Activated T-helper 1 cell treated with anti-CD3 and anti-CD28 coated beads, Interleukin-12 subunit alpha, Interleukin-12 subunit beta, Interleukin-2, Interleukin-4 antibody, amounts not matched to agents 30 ng/mL and 10 ng/mL and 1 ng/mL, durations not matched to agents 14 hours and 24 hours and 36 hours (primary cell): Measurements from ENCODE around the gene CNGB1. TPM values are rescaled to one million over a fixed set of nuclear protein-coding genes. Genes with fewer than 3 reads are reported as not detected.
A peak's percentile ranks its signal among the peaks of the same experiment; 100 is the strongest.

Source experiments
- DNase-seq: peaks from one replicate; pipeline ENCODE4 v3.0.0; 2021; ENCODE audit warnings: low spot score
- H3K27ac Mint-ChIP-seq: one replicate; pipeline ENCODE4 v1.8.0; 2021; ENCODE audit warnings: mild to moderate bottlenecking, mixed read lengths
- H3K27me3 Mint-ChIP-seq: one replicate; pipeline ENCODE4 v1.8.0; 2022; ENCODE audit warnings: mild to moderate bottlenecking, moderate library complexity, mixed read lengths; ENCODE audit not compliant: insufficient read depth
- H3K36me3 Mint-ChIP-seq: one replicate; pipeline ENCODE4 v1.8.0; 2021; ENCODE audit warnings: low read depth, mixed read lengths
- H3K4me1 Mint-ChIP-seq: one replicate; pipeline ENCODE4 v1.8.0; 2021; ENCODE audit warnings: low read depth, mixed read lengths
- H3K4me3 Mint-ChIP-seq: one replicate; pipeline ENCODE4 v1.8.0; 2021; ENCODE audit warnings: mild to moderate bottlenecking, moderate library complexity, mixed read lengths
- H3K9me3 Mint-ChIP-seq: one replicate; pipeline ENCODE4 v1.8.0; 2021; ENCODE audit warnings: mixed read lengths
- intact Hi-C: fragments of 100-400 bp; cut with micrococcal nuclease; formaldehyde crosslinking; loops from one replicate; pipeline ENCODE4 v1.15.1; 2024
- total RNA-seq: library from RNA; stranded (reverse); gene quantifications from 2 replicates; pipeline ENCODE4 v1.2.3, GENCODE V29; 2022

CNGB1 gene
- total RNA-seq, 1 donor from 2014 or later, result not detected

DNA sequence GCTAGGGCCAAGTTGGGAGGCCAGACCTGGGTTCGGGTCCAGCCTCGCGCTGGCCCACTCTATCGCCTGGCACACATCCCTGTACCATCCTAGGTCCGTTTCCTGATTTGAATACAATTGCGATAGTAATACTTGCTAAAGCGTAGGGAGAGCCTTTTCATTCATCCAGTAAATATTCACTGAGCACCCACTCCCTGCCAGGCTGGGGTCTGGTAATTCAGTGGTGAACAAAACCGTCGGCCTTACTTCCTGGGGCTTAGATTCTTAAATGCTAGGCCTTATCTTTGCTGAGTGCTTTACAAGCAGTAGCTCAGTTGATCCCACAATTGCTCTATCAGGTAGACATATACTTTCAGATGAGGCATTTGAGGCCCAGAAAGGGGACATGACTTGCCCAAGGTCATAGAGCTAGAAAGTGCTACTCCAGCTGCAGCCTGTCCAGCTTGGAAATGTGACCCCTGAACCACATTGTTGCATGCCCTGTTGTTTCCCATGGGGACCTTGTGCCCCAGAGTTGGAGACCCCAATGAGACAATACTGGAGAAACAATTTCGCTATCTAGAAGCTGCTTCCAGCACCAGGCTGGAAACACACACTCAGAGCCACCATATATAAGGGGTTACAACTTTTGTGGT is 31.0 kb upstream of the CNGB1 start:
- Mint-ChIP-seq H3K36me3 (peaks cover 34% of the 10 kb centered on the region), H3K4me1 (peaks cover 45% of the 10 kb centered on the region), H3K27me3 (no peaks in the 10 kb centered on the region), H3K27ac (no peak overlapping the region), H3K4me3 (peak overlapping the region; percentile 91), H3K9me3 (no peaks in the 10 kb centered on the region)
- intact Hi-C loops, result loop anchor here (1.0 to 10.0 kb wide), 8 partner anchors 17 to 540 kb away; partner anchors contain the start of genes CFAP20, GINS3, MMP15 and POLR2C
- no peak for DNase-seq

DNA sequence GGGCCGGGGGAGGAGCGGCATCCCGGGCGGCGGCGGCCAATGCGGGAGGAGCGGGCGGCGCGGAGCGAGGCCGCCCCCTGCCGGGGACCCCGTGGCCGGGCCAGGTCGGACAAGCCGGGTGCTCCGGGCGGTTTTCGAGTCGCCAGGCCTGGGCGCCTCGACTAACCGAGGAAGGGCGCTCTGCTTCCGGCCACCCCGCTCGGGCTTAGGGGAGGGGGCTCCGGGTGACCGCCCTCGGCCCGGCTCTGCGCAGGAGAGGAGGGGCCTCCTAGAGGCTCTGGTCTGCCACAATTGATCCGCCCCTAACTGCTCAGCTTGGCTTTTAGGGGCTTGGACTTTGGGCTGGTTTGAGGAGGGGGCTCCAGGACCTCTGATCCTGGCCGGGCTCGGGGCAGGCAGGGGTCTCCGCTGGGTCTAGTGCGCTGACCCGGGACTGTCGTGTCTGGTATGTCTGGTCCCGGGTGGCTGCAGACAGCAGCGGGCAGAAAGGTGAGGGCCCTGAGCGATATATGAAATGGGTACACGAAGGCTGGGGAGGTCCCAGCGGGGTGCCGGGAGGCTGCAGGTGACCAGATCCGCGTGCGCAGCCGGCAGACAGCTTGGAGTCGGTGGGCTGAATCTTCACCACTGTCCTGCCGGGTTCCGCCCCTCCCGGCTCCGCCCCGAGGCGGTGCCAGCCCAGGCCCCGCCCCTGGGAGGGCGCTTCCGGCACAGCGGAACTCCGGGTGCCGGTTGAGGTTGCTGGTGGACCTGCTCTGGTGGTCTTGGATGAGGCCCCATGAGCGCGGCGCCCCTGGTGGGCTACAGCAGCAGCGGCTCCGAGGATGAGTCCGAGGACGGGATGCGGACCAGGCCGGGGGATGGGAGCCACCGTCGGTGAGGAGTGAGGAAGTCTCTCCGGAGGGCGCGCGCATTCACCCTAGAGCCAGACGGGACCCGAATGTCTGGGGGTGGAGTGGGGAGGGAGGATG is 30.1 kb upstream of the CNGB1 start, which contains the start of gene USB1:
Gene USB1 (plus strand): TSS at position 702 of the 971 bp plus-strand sequence. CDS start 77 bp downstream, at position 779.
- Mint-ChIP-seq H3K4me1 (peaks cover 45% of the 10 kb centered on the region), H3K27me3 (no peaks in the 10 kb centered on the region), H3K4me3 (peak within 1 kb of the TSS; percentile 91), H3K9me3 (no peaks in the 10 kb centered on the region), H3K36me3 (peaks cover 28% of the 10 kb centered on the region), H3K27ac (peak within 1 kb of the TSS; percentile 91)
- intact Hi-C loops, result loop anchor here (1.0 to 10.0 kb wide), 9 partner anchors 16 to 539 kb away; partner anchors contain the start of genes CFAP20, GINS3, KATNB1 and MMP15
- peak; percentile 83 for DNase-seq

DNA sequence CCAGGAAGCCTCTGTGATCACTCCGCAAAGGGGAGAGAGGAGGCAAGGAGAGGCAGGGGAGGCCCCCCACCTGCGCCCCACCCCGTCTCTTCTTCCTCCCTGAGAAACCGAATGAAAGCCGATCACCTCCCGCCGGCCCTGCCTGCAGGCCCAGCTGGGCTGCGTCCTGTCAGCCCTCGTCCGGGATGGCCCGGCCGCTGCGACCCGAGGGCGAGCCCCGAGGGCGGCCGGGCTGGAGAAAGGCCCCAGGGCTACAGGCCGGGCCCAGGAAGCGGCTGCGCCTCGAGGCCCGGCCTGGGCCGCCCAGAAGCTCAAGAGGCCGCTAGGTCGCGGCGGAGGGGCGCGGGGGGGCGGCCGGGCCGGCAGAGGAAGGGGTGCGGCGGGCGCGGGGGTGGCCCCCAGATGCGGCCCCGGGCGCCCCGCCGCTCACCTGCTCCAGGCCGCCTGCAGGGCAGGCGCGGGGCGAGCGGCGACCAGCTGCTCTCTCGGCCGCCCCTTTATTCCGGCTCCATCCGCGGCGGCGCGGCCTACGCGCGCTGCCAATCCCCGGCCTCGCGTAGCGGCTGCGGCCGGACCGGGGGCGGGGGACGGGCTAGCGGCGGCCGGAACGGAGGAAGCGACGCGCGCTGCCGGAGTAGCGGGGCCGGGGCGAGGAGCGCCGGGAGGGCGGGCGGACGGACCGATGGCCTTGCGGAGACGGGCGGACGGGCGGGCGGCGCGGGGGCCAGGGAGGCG is 29.2 kb upstream of the CNGB1 start, which contains the start of gene ZNF319:
Gene ZNF319 (minus strand): TSS at position 702 of the 735 bp plus-strand sequence. CDS start 2,407 bp downstream, outside the sequence.
- intact Hi-C loops, result loop anchor here (1.0 to 10.0 kb wide), 7 partner anchors 197 to 538 kb away; partner anchors contain the start of genes CSNK2A2, GINS3, KATNB1 and POLR2C
- Mint-ChIP-seq H3K4me1 (peaks cover 45% of the 10 kb centered on the region), H3K36me3 (peaks cover 26% of the 10 kb centered on the region), H3K4me3 (peak within 1 kb of the TSS; percentile 91), H3K27me3 (no peaks in the 10 kb centered on the region), H3K9me3 (no peaks in the 10 kb centered on the region), H3K27ac (peak within 1 kb of the TSS; percentile 91)
- DNase-seq, result no peak

DNA sequence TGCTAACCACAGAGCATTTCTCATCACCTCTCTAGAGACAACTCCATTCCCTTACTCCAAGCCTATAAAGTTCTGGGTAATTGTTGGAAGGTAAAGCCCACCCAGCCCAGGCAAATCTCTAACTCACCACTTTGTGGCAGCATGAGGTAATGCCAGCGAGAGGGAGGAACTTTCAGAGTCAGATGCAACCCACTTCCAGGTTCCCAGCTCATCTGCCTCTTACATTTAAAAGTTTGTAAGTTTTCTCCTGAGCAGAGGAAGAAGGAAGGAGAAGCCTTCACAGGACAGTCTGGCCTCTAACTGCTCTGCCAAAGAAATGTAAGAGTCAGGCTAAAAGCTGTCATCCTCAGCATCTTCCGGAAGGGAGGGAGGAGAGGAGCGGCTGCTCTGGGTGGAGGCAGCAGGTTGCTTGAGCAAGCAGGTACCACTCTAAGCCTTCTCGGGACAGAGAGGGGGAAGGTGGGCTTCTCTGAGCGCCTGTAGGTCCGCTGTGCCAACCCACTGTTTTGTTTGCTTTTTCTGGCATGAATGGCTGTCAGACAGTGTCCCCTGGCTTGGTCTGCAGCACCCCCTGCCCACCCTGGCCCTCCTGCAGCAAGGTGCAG is 28.5 kb upstream of the CNGB1 start:
- no peaks in the 10 kb centered on the region for H3K9me3 Mint-ChIP-seq
- no peaks in the 10 kb centered on the region for H3K27me3 Mint-ChIP-seq
- peak; percentile 25 for DNase-seq
- peak overlapping the region; percentile 82 for H3K4me3 Mint-ChIP-seq
- intact Hi-C loops, result loop anchor here (1.0 to 5.0 kb wide), 3 partner anchors 198 to 422 kb away; partner anchors contain the start of gene CSNK2A2
- H3K4me1 Mint-ChIP-seq, result peaks cover 51% of the 10 kb centered on the region
- H3K27ac Mint-ChIP-seq, result peak overlapping the region; percentile 65
- H3K36me3 Mint-ChIP-seq, result peaks cover 25% of the 10 kb centered on the region

DNA sequence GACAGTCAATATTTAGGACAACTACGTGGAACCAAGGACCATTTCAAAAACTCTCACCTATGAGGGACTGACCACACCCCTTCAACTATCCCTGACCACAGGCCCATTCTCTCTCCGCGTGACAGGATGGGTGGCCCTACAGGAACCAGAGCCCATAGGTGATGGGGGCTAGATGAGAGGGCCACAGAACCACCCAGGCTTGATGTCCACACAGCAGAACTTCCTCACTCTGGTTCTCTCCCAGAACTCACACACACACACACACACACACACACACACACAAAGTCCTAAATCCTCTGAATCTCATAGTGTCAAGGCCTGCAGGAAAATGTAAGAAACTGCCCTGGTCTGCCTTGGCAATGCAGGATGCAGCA is 28.1 kb upstream of the CNGB1 start:
- intact Hi-C loops, result loop anchor here (1.0 to 5.0 kb wide), 3 partner anchors 198 to 422 kb away; partner anchors contain the start of gene CSNK2A2
- H3K9me3 Mint-ChIP-seq, result no peaks in the 10 kb centered on the region
- H3K27ac Mint-ChIP-seq, result peak overlapping the region; percentile 65
- no peaks in the 10 kb centered on the region for H3K27me3 Mint-ChIP-seq
- H3K4me3 Mint-ChIP-seq, result peak overlapping the region; percentile 82
- peaks cover 24% of the 10 kb centered on the region for H3K36me3 Mint-ChIP-seq
- H3K4me1 Mint-ChIP-seq, result peaks cover 52% of the 10 kb centered on the region
- no peak for DNase-seq

DNA sequence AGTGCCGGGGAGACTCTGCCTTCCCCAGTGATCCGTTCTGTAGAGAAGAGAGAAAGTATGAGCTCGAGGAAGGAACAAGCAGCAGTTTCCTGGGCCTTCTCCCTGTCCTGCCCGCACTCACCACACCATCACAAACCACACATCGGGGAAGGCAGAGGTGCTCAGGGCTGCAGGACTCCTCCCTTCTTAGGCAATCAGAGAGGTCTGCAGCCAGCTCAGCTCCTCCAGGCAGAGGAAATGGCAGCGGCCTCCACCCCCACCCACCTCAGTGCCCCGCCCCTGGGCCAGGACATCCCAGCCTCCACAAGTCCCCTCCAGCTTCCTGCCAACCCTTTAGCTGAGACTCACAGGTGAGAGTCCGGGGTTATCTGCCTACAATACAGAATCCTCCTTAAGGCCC is 27.6 kb upstream of the CNGB1 start:
- intact Hi-C loops, result loop anchor here (5.0 kb wide), 2 partner anchors 199 to 421 kb away; partner anchors contain the start of gene CSNK2A2
- peak; percentile 63 for DNase-seq
- Mint-ChIP-seq H3K9me3 (no peaks in the 10 kb centered on the region), H3K4me3 (peak overlapping the region; percentile 82), H3K27ac (peak overlapping the region; percentile 65), H3K4me1 (peaks cover 48% of the 10 kb centered on the region), H3K36me3 (peaks cover 21% of the 10 kb centered on the region), H3K27me3 (no peaks in the 10 kb centered on the region)

DNA sequence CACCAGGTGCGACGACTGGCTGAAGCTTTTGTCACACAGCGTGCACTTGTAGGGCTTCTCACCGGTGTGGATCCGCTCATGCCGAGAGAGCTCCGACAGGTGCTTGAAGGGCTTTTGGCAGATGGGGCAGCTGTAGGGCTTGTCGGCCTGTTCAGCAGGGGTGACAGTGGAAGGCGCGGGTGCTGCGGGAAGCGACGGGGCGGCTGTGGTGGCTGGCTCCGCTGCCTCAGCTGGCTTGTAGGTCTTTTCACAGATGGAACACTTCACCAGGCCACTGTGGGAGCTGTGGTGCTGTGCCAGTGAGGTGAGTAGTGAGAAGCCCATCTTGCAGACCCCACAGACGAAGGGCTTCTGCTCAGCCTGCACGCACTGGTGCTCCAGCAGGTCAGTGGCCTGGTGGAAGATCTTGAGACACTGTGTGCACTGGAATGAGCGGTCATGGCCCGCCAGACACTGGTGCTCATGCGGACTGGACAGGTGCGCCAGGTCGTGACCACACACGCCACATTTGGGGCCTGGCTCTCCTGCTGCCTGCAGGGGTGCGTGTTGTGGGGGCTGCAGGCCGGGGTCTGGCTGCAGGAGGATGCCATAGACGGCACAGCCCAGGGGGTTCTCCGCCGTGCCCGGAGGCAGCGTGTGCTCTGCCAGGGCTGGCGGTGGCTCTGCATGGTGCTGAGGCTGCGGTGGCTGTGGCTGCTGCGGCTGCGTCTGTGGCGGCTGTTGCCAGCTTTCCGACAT is 26.8 kb upstream of the CNGB1 start:
- DNase-seq, result no peak
- peak overlapping the region; percentile 82 for H3K4me3 Mint-ChIP-seq
- peaks cover 47% of the 10 kb centered on the region for H3K4me1 Mint-ChIP-seq
- no peaks in the 10 kb centered on the region for H3K9me3 Mint-ChIP-seq
- H3K27ac Mint-ChIP-seq, result no peak overlapping the region
- peaks cover 24% of the 10 kb centered on the region for H3K36me3 Mint-ChIP-seq
- no peaks in the 10 kb centered on the region for H3K27me3 Mint-ChIP-seq
- intact Hi-C loops, result loop anchor here (5.0 kb wide), 2 partner anchors 200 to 420 kb away; partner anchors contain the start of gene CSNK2A2

DNA sequence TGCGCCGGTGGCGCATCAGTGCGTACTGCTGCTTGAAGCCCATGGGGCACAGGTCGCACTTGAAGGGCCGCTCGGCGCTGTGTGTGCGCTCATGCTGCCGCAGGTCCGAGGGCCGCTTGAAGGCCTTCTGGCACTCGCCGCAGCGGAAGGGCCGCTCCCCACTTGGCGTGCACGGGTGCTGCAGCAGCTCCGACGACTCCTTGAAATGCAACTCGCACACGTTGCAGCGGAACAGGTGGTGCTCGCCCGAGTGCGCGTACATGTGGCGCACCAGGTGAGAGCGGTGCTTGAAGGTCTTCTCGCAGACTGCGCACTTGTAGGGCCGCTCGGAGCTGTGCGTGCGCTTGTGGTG is 26.2 kb upstream of the CNGB1 start:
- DNase-seq, result no peak
- H3K9me3 Mint-ChIP-seq, result no peaks in the 10 kb centered on the region
- intact Hi-C loops, result loop anchor here (5.0 kb wide), 2 partner anchors 200 to 420 kb away; partner anchors contain the start of gene CSNK2A2
- H3K4me3 Mint-ChIP-seq, result no peak overlapping the region
- H3K36me3 Mint-ChIP-seq, result peaks cover 21% of the 10 kb centered on the region
- peaks cover 42% of the 10 kb centered on the region for H3K4me1 Mint-ChIP-seq
- H3K27ac Mint-ChIP-seq, result no peak overlapping the region
- H3K27me3 Mint-ChIP-seq, result no peaks in the 10 kb centered on the region

DNA sequence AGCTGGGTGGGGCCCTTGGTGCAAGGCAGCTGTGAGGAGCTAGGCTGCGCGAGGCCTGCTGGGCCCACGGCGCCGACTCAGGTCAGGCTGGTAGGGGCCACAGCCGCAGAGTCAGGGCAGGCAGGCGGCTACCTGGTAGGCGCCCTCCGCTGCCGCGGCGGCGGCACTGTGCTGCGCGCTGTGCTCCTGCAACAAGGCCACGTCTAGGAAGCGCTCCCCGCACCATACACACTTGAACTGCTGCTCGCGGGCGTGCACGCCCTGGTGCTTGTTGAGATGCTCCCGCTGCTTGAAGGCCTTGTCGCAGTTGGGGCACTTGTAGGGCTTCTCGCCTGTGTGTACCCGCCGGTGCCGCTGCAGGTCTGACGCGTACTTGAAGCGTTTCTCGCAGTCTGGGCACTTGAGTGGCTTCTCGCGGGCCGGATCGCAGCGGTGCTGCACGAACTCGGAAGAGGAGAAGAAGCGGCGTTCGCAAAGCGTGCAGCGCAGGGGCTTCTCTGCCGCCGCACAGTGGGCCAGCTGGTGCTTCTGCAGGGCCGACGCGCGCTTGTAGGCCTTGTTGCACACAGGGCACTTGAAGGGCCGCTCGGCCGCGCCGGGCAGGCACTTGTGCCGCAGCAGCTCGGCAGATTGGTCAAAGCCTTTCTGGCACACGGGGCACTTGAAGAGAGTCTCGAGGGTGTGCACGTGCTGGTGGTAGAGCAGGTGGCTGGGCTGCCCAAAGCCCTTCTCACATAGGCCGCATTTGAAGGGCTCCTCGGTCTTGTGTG is 25.7 kb upstream of the CNGB1 start:
- Mint-ChIP-seq H3K36me3 (peaks cover 21% of the 10 kb centered on the region), H3K27ac (no peak overlapping the region), H3K4me1 (peaks cover 36% of the 10 kb centered on the region), H3K4me3 (no peak overlapping the region), H3K9me3 (no peaks in the 10 kb centered on the region), H3K27me3 (no peaks in the 10 kb centered on the region)
- no peak for DNase-seq
- intact Hi-C loops, result loop anchor here (5.0 kb wide), 2 partner anchors 201 to 419 kb away; partner anchors contain the start of gene CSNK2A2

DNA sequence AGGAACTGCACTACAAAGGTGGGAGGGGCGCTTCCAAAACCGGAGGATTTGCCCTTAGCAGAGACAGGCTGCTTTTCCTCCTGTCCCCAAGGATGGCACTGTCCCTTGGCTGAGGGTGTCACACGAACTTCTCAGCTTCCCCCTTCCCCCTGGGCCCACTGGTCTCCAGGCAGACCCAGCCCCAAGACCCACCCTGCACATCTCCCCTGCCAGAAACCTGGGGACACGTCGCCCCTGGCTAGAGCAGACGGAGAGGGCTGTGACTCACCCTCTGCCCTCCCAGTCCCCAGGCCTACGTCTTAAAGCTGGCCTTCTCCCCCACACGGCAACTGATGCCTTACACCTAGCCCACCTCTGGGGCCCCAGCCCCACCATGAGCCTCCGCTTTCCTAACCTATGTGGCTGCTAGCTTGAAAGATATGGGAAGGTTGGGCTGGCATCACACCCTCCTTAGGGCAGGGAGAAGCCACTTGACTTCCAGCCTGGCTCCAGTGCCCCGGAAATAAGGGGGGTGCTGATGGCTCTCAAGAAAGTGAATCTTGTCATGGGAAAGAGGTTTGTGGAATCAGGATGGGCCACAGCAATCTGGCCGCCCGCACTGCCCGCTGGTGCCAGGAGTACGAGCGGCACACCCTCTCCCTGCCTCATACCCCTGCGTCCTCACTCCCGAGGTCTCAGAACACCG is 24.9 kb upstream of the CNGB1 start:
- Mint-ChIP-seq H3K4me3 (no peak overlapping the region), H3K9me3 (no peaks in the 10 kb centered on the region), H3K27me3 (no peaks in the 10 kb centered on the region), H3K36me3 (peaks cover 21% of the 10 kb centered on the region), H3K4me1 (peaks cover 32% of the 10 kb centered on the region), H3K27ac (no peak overlapping the region)
- intact Hi-C loops, result loop anchor here (5.0 kb wide), 2 partner anchors 201 to 419 kb away; partner anchors contain the start of gene CSNK2A2
- DNase-seq, result no peak
